ENCODE measurements around the gene DLX3. TPM values are rescaled to one million over a fixed set of nuclear protein-coding genes. Genes with fewer than 3 reads are reported as not detected.
A peak's percentile ranks its signal among the peaks of the same experiment; 100 is the strongest.

DLX3 gene
- total and polyA plus RNA-seq, 2 of the 8 experiments (the other 6 are each of a cell fraction or from before 2014, with no cell fraction given) = 0.15 to 0.20 TPM

- Histone ChIP-seq H4K8ac (ENCODE audit: extremely low read depth, insufficient read depth, low read length) (no peak overlapping the region), H4K20me1 (replicated peaks in 1 of 2; ENCODE audit: control insufficient read depth in 1 of 2, insufficient read depth in 2 of 2, low read length in 2 of 2) (peaks cover 0 to 2% of the 10 kb centered on the region in 2 experiments), H2BK120ac (replicated peaks; ENCODE audit: low read depth, low read length) (no peak overlapping the region), H3K27ac (ENCODE audit: low read depth, low read length) (no peak overlapping the region), H3K9ac (replicated peaks in 1 of 4; ENCODE audit: extremely low read depth in 1 of 4, low read depth in 3 of 4, low read length in 3 of 4) (no peak overlapping the region), H4K5ac (ENCODE audit: insufficient read length, low read depth, low read length) (no peak overlapping the region), H3K14ac (ENCODE audit: insufficient read length) (no peak overlapping the region), H3K23me2 (ENCODE audit: low read depth, low read length) (0 out of 2 replicates have a peak, but pooled peaks cover 3% of the 10 kb centered on the region), H3K27me3 (replicated peaks in 1 of 4; ENCODE audit: control insufficient read depth in 3 of 4, extremely low read depth in 1 of 4, insufficient read depth in 3 of 4, low read length in 3 of 4) (peaks cover 0 to 12% (median 8%) of the 10 kb centered on the region in 4 experiments; a peak in 4 of 7 replicates), H2BK12ac (ENCODE audit: low read depth, low read length) (0 out of 2 replicates have a peak overlapping the region, but pooled peaks have one; percentile 2), H2AK5ac (ENCODE audit: low read depth, low read length) (no peak overlapping the region), H3K18ac (ENCODE audit: extremely low read depth, low read length) (no peak overlapping the region), H4K91ac (replicated peaks; ENCODE audit: insufficient read length, low read length) (no peak overlapping the region), H3K4me3 (ENCODE audit: extremely low read depth in 1 of 4, insufficient read depth in 2 of 4, low read depth in 3 of 4, low read length in 4 of 4) (no peak overlapping the region), H3K4ac (replicated peaks; ENCODE audit: insufficient read length, low read depth, low read length) (no peak overlapping the region), H2BK15ac (ENCODE audit: low read length) (0 out of 2 replicates have a peak overlapping the region, but pooled peaks have one; percentile 6), H3K79me2 (ENCODE audit: control insufficient read depth in 1 of 2, insufficient read depth in 2 of 2, low read length in 2 of 2) (no peaks in the 10 kb centered on the region), H3K4me2 (ENCODE audit: insufficient read depth in 1 of 2, low read depth in 2 of 2, low read length in 2 of 2) (no peak overlapping the region), H3K9me3 (ENCODE audit: insufficient read depth in 2 of 2, low read depth in 1 of 2, low read length in 1 of 2) (no peaks in the 10 kb centered on the region), H3K4me1 (replicated peaks in 1 of 4; ENCODE audit: control insufficient read depth in 3 of 4, insufficient read depth in 4 of 4, low read length in 3 of 4) (no peaks in the 10 kb centered on the region; a peak in 1 of 7 replicates), H3K36me3 (ENCODE audit: control insufficient read depth in 2 of 4, insufficient read depth in 4 of 4, low read length in 3 of 4) (no peaks in the 10 kb centered on the region), H3K79me1 (ENCODE audit: low read depth, low read length) (no peaks in the 10 kb centered on the region), H2AFZ (ENCODE audit: low read length) (no peak overlapping the region), H3K23ac (ENCODE audit: insufficient read length) (no peak overlapping the region), H2BK5ac (ENCODE audit: low read depth, low read length) (no peak overlapping the region), H2BK20ac (ENCODE audit: low read length) (no peak overlapping the region), H3K56ac (replicated peaks; ENCODE audit: insufficient read length, low read depth, low read length) (no peak overlapping the region)
- POLR2A ChIA-PET (ENCODE audit: partially characterized antibody) = interaction anchor here (0.9 kb wide), 1 partner anchor 91 kb away, joined by 3 read pairs; no protein-coding TSS in a partner anchor
- DNase-seq (ENCODE audit: low read depth in 1 of 2, low spot score in 2 of 2) (no peak), FAIRE-seq (no peak)
- 68% methylated on average over 4 of the region's 4 CpGs; no CpG with 5 or more reads in 1 of the 2 experiments for WGBS, 2 experiments (ENCODE audit: extremely low coverage in 1 of 2, insufficient coverage in 1 of 2, insufficient read length in 1 of 2, insufficient replicate concordance in 2 of 2, low coverage in 1 of 2, low lambda C conversion rate in 2 of 2, missing lambda C conversion rate in 1 of 2)
- CTCF ChIA-PET (ENCODE audit: partially characterized antibody) = interaction anchor here (0.5 to 16.9 kb wide), 22 partner anchors 9 to 394 kb away, joined by 3 to 275 read pairs (median 4); partner anchors contain the start of gene DLX3
- no peak for TF ChIP-seq BACH1 (IDR thresholded peaks at IDR 0.05; ENCODE audit: low read length)
- no peak for TF ChIP-seq TCF12 (IDR thresholded peaks at IDR 0.05; ENCODE audit: low read depth, low read length)
- no peak for TF ChIP-seq SIN3A (conservative IDR thresholded peaks at IDR 0.05 in 1 of 2, IDR thresholded peaks at IDR 0.05 in 1 of 2; ENCODE audit: low read depth in 1 of 2, low read length in 2 of 2)
- no peak for TF ChIP-seq POLR2A (IDR thresholded peaks at IDR 0.05; ENCODE audit: control extremely low read depth in 1 of 2, low read depth in 2 of 2, low read length in 2 of 2)
- no peak for TF ChIP-seq SIRT6 (IDR thresholded peaks at IDR 0.05; ENCODE audit: low read length)
- TF ChIP-seq RBBP5 (IDR thresholded peaks at IDR 0.05; ENCODE audit: borderline replicate concordance, low read depth, low read length) = no peak
- no peak for TF ChIP-seq ASH2L (IDR thresholded peaks at IDR 0.05; ENCODE audit: low read length)
- no peak for TF ChIP-seq ATF3 (IDR thresholded peaks at IDR 0.05; ENCODE audit: insufficient read depth, low read depth, low read length)
- TF ChIP-seq KDM1A (IDR thresholded peaks at IDR 0.05; ENCODE audit: borderline replicate concordance, low read length) = no peak
- TF ChIP-seq EP300 (IDR thresholded peaks at IDR 0.05; ENCODE audit: borderline replicate concordance in 1 of 2, low read depth in 2 of 2, low read length in 2 of 2) = no peak
- no peak for TF ChIP-seq YY1 (IDR thresholded peaks at IDR 0.05; ENCODE audit: low read depth, low read length)
- TF ChIP-seq GTF2F1 (IDR thresholded peaks at IDR 0.05; ENCODE audit: borderline replicate concordance, low read depth, low read length) = no peak
- no peak for TF ChIP-seq PHF8 (conservative IDR thresholded peaks at IDR 0.05; ENCODE audit: low read depth, low read length)
Observed at GRCh38 chr17:49956780-49957179, 38.2 kb downstream of the DLX3 start.
